ENCODE measurements around the gene HOXC9.

Gene HOXC9

DNA sequence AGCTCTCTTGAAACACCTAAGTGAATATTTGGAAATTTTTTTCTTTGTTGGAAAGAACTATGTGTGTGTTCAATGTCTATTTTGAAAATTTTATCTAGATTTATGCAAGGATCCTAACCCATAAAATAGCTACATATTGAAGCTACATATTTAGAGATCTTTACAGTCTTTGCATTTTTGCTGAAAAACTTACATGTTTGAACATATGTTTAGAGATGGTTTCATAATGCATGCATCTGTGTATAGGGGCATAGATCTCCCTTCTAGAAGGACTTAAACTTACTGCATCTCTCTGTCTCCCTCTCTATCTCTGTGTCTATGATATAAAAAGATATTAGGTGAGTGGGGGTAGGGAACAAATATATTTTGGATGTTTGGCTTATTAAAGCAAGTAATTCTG is 45.4 kb downstream of the HOXC9 start:
- no peak overlapping the region for H3K27ac ChIP-seq
- H3K36me3 ChIP-seq: peaks cover 9% of the 10 kb centered on the region
- no peaks in the 10 kb centered on the region for H3K27me3 ChIP-seq (ENCODE audit: insufficient read depth, low read depth, severe bottlenecking)
- H3K9me3 ChIP-seq (ENCODE audit: severe bottlenecking): no peaks in the 10 kb centered on the region
- DNase-seq: no peak
- no peak overlapping the region for H3K4me3 ChIP-seq (ENCODE audit: low read depth, low read length)
- TF ChIP-seq, protein P1, sequence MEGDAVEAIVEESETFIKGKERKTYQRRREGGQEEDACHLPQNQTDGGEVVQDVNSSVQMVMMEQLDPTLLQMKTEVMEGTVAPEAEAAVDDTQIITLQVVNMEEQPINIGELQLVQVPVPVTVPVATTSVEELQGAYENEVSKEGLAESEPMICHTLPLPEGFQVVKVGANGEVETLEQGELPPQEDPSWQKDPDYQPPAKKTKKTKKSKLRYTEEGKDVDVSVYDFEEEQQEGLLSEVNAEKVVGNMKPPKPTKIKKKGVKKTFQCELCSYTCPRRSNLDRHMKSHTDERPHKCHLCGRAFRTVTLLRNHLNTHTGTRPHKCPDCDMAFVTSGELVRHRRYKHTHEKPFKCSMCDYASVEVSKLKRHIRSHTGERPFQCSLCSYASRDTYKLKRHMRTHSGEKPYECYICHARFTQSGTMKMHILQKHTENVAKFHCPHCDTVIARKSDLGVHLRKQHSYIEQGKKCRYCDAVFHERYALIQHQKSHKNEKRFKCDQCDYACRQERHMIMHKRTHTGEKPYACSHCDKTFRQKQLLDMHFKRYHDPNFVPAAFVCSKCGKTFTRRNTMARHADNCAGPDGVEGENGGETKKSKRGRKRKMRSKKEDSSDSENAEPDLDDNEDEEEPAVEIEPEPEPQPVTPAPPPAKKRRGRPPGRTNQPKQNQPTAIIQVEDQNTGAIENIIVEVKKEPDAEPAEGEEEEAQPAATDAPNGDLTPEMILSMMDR (IDR thresholded peaks at IDR 0.05; ENCODE audit: low read depth, low read length): no peak

- no peak for DNase-seq
- TF ChIP-seq, protein P1 (IDR thresholded peaks at IDR 0.05; ENCODE audit: low read depth, low read length): no peak
- H3K27me3 ChIP-seq (ENCODE audit: insufficient read depth, low read depth, severe bottlenecking): no peaks in the 10 kb centered on the region
- no peak overlapping the region for H3K27ac ChIP-seq
- H3K9me3 ChIP-seq (ENCODE audit: severe bottlenecking): no peaks in the 10 kb centered on the region
- no peak overlapping the region for H3K4me3 ChIP-seq (ENCODE audit: low read depth, low read length)
- H3K36me3 ChIP-seq: peaks cover 9% of the 10 kb centered on the region
Observed at GRCh38 chr12:54045868-54046521, 46.0 kb downstream of the HOXC9 start.

GRCh38 chr12:54046809-54047159 is 46.8 kb downstream of the HOXC9 start:
- Histone ChIP-seq H3K36me3 (peaks cover 9% of the 10 kb centered on the region), H3K27me3 (ENCODE audit: insufficient read depth, low read depth, severe bottlenecking) (no peaks in the 10 kb centered on the region), H3K4me3 (ENCODE audit: low read depth, low read length) (no peak overlapping the region), H3K9me3 (ENCODE audit: severe bottlenecking) (no peaks in the 10 kb centered on the region), H3K27ac (no peak overlapping the region)
- TF ChIP-seq, protein P1 (IDR thresholded peaks at IDR 0.05; ENCODE audit: low read depth, low read length): no peak
- DNase-seq: no peak

DNA sequence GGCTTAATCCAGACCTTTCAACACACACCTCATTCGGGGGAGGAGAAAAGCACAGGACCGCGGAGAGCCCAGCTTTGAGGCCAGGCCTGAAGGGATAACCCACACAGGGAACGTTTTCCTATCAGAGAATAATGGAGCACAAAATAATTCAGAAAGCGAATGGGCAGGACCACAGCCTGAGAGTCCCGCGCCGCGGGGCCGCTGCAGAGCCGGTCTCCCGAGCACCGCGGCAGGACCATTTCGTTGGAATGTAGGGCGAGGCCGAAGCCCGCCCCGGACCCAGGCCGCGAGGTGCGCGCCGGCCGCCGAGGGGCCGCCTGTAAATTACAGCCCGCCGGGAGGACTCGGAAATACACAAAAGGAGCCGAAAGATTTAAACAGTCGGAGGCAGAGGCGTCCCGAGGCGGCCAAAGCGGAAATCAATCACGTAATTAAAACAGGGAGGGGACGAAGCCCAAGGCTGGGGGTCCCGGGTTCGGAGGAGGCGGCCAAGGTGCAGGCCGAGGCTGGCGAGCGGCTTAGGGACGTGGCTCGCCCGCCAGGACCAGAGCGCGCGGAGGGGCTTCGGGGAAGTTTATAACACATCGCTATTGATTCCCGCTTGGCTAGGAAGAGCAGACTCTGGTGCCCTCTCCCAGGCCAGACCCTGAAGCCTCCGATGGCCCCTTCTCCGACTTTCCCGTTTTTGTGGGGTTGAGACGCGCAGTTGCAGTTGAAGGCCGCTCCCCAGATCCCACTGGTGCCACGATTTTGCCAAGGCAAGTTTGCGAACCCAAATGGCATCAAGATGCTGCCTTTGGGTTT is 47.4 kb downstream of the HOXC9 start:
- peaks cover 9% of the 10 kb centered on the region for H3K36me3 ChIP-seq
- DNase-seq: no peak
- no peak overlapping the region for H3K4me3 ChIP-seq (ENCODE audit: low read depth, low read length)
- TF ChIP-seq, protein P1 (IDR thresholded peaks at IDR 0.05; ENCODE audit: low read depth, low read length): no peak
- no peak overlapping the region; the same call in 1 of the 2 replicates for H3K27ac ChIP-seq
- H3K9me3 ChIP-seq (ENCODE audit: severe bottlenecking): no peaks in the 10 kb centered on the region
- no peaks in the 10 kb centered on the region for H3K27me3 ChIP-seq (ENCODE audit: insufficient read depth, low read depth, severe bottlenecking)

GRCh38 chr12:54047964-54048303 is 48.0 kb downstream of the HOXC9 start:
- Histone ChIP-seq H3K27me3 (ENCODE audit: insufficient read depth, low read depth, severe bottlenecking) (no peaks in the 10 kb centered on the region), H3K36me3 (peaks cover 9% of the 10 kb centered on the region), H3K27ac (no peak overlapping the region; the same call in 1 of the 2 replicates), H3K4me3 (ENCODE audit: low read depth, low read length) (no peak overlapping the region), H3K9me3 (ENCODE audit: severe bottlenecking) (no peaks in the 10 kb centered on the region)
- no peak for DNase-seq
- TF ChIP-seq, protein P1 (IDR thresholded peaks at IDR 0.05; ENCODE audit: low read depth, low read length): no peak
